H1 (cell line): ENCODE measurements around the gene ACSL3. TPM values are rescaled to one million over a fixed set of nuclear protein-coding genes. Genes with fewer than 3 reads are reported as not detected.

Experiments used
- BACH1 ChIP-seq: IDR thresholded peaks from 2 replicates; pipeline ENCODE4 v1.6.1; 2012; ENCODE audit warnings: low read length, improper control_type of control experiment
- CBX5 ChIP-seq: fragments of 300-800, 300-1000 bp; sonication (generic); IDR thresholded peaks from 2 replicates; pipeline ENCODE4 v1.7.1; 2016; ENCODE audit warnings: antibody characterized with exemption, low read length, low read depth
- CHD2 ChIP-seq: IDR thresholded peaks from 2 replicates; pipeline ENCODE4 v1.6.1; 2012; ENCODE audit warnings: low read length, improper control_type of control experiment
- CREB1 ChIP-seq: IDR thresholded peaks from 2 replicates; pipeline ENCODE4 v1.6.1; 2012; ENCODE audit warnings: inconsistent platforms
- CTBP2 ChIP-seq: IDR thresholded peaks from 2 replicates; pipeline ENCODE4 v1.7.0; 2011; ENCODE audit warnings: borderline replicate concordance, mild to moderate bottlenecking, moderate library complexity, mixed read lengths, low read length; ENCODE audit not compliant: insufficient read depth, insufficient read length
- KDM1A ChIP-seq: fragments of 200-600, 300-600 bp; sonication (generic); IDR thresholded peaks from 2 replicates; pipeline ENCODE4 v1.7.1; 2016; ENCODE audit warnings: mild to moderate bottlenecking, low read length, borderline replicate concordance
- MAFK ChIP-seq: IDR thresholded peaks from 2 replicates; pipeline ENCODE4 v1.6.1; 2012; ENCODE audit warnings: low read depth, mild to moderate bottlenecking, improper control_type of control experiment, low read length
- NANOG ChIP-seq: IDR thresholded peaks from 2 replicates; pipeline ENCODE4 v1.6.1; 2011; ENCODE audit warnings: low read length, low read depth, mild to moderate bottlenecking, inconsistent platforms; ENCODE audit not compliant: insufficient read depth, poor library complexity, severe bottlenecking
- PHF8 ChIP-seq: fragments of 200-600 bp; sonication (generic); conservative IDR thresholded peaks from 2 replicates; pipeline ENCODE4 v1.7.1; 2012; ENCODE audit warnings: low read depth, mild to moderate bottlenecking, inconsistent platforms, low read length, moderate library complexity
- RFX5 ChIP-seq: IDR thresholded peaks from 2 replicates; pipeline ENCODE4 v1.6.1; 2011; ENCODE audit warnings: low read depth, low read length, improper control_type of control experiment, borderline replicate concordance
- SAP30 ChIP-seq: fragments of 300-600 bp; sonication (generic); IDR thresholded peaks from 2 replicates; pipeline ENCODE4 v1.7.1; 2012; ENCODE audit warnings: low read length, moderate library complexity, mild to moderate bottlenecking, inconsistent platforms; ENCODE audit not compliant: insufficient read depth, insufficient replicate concordance
- SP1 ChIP-seq: IDR thresholded peaks from 2 replicates; pipeline ENCODE4 v1.6.1; 2011; ENCODE audit warnings: low read depth, low read length
- TAF1 ChIP-seq: IDR thresholded peaks from 2 replicates; pipeline ENCODE4 v1.6.1; 2011; ENCODE audit warnings: mild to moderate bottlenecking, low read depth, low read length
- TAF7 ChIP-seq: optimal IDR thresholded peaks from 2 replicates; pipeline ENCODE3; 2011; ENCODE audit warnings: low read depth, mild to moderate bottlenecking, inconsistent platforms, low read length, moderate library complexity, borderline replicate concordance
- TBP ChIP-seq: IDR thresholded peaks from 2 replicates; pipeline ENCODE4 v1.6.1; 2011; ENCODE audit warnings: low read depth, low read length, improper control_type of control experiment
- YY1 ChIP-seq: IDR thresholded peaks from 2 replicates; pipeline ENCODE4 v1.6.1; 2011; ENCODE audit warnings: low read depth, mild to moderate bottlenecking, low read length
- polyA plus RNA-seq, 7 experiments: library from polyadenylated mRNA; depleted of rRNA in 3 of 7; stranded (reverse) in 5 of 7; unstranded in 2 of 7; fragments of >200 nt in 5 of 7; fragments of 200-250 nt in 2 of 7; gene quantifications; 1 replicate in 5 of 7; 2 replicates in 1 of 7; 4 replicates in 1 of 7; pipeline versions ENCODE4 v1.2.1 to v1.2.3, GENCODE V29; 2011 to 2013; ENCODE audit warnings: missing spikeins in 2 of 7, mixed read lengths in 2 of 7
- total RNA-seq: library from RNA; stranded (reverse); fragmentation: NEBNext Ultra II Directional; extraction: Animal tissue kit (Norgen Biotek cat#: 25700); gene quantifications from 2 replicates; pipeline ENCODE4 v1.2.1, GENCODE V29; 2021
- TF ChIP-seq, protein P1 (sequence below): IDR thresholded peaks from 2 replicates; pipeline ENCODE4 v1.6.1; 2011; ENCODE audit warnings: low read length, improper control_type of control experiment

ACSL3 gene
- total and polyA plus RNA-seq, 2 of the 8 experiments (the other 6 are each of a cell fraction or from before 2014, with no cell fraction given), result 37.5 to 98.1 TPM

DNA sequence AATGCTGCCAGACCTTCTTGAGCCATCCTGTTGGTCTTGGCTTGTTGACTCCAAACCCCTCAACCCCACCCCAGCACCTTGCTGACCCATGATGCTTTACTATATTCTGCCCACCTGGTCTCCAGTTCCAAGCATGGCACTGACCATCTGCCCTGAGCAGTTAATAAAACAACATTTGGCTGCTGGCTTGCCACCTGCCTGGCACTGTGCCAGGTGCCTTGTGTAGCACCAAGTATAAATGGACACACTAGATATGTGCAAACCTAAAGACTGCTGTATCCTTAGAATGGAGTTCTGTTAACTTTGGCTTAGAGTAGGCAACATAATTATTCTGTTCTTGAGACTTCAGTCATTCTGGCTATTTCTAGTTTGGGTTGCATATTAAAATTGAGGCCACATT is 91.4 kb downstream of the ACSL3 start (continued):
- TF ChIP-seq YY1, result no peak
- no peak for TF ChIP-seq CHD2
- TF ChIP-seq TAF1, result no peak
- no peak for TF ChIP-seq TBP
- TF ChIP-seq SAP30, result no peak
- TF ChIP-seq PHF8, result no peak
- no peak for TF ChIP-seq NANOG
- TF ChIP-seq KDM1A, result no peak
- TF ChIP-seq BACH1, result no peak
- TF ChIP-seq SP1, result no peak
- TF ChIP-seq, protein P1, sequence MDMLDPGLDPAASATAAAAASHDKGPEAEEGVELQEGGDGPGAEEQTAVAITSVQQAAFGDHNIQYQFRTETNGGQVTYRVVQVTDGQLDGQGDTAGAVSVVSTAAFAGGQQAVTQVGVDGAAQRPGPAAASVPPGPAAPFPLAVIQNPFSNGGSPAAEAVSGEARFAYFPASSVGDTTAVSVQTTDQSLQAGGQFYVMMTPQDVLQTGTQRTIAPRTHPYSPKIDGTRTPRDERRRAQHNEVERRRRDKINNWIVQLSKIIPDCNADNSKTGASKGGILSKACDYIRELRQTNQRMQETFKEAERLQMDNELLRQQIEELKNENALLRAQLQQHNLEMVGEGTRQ, result no peak
- TF ChIP-seq MAFK, result no peak
- TF ChIP-seq CTBP2, result no peak
- TF ChIP-seq CBX5, result no peak
- TF ChIP-seq RFX5, result no peak
- TF ChIP-seq TAF7, result no peak
- TF ChIP-seq CREB1, result no peak
